ENCODE data around the gene RPUSD3. TPM values are rescaled to one million over a fixed set of nuclear protein-coding genes. Genes with fewer than 3 reads are reported as not detected.

Gene RPUSD3
- total and polyA plus RNA-seq, 4 donors, result 14.4 to 22.7 (median 18.8) TPM

- 87% methylated on average over 4 of the region's 4 CpGs for WGBS
- Histone ChIP-seq H3K9me3 (ENCODE audit: control insufficient read depth in 4 of 4, low read length in 3 of 4) (no peaks in the 10 kb centered on the region), H3K4me3 (ENCODE audit: low read depth in 1 of 3, low read length in 3 of 3) (peak overlapping the region in 2 of 3 donors; percentile 72 to 74), H3K27me3 (ENCODE audit: control insufficient read depth in 4 of 4, insufficient read depth in 4 of 4, low read length in 3 of 4) (no peaks in the 10 kb centered on the region), H3K27ac (ENCODE audit: low read depth in 1 of 2, low read length in 2 of 2) (peak overlapping the region; percentile 80 to 82), H3K9ac (ENCODE audit: low read depth in 1 of 2, low read length in 2 of 2) (no peak overlapping the region), H3K36me3 (ENCODE audit: control insufficient read depth in 4 of 4, insufficient read depth in 3 of 4, low read depth in 1 of 4, low read length in 3 of 4) (peaks cover 8 to 28% (median 25%) of the 10 kb centered on the region in 4 donors), H3K4me1 (ENCODE audit: control insufficient read depth in 4 of 4, insufficient read depth in 4 of 4, low read length in 3 of 4) (peaks cover 0 to 13% (median 7%) of the 10 kb centered on the region in 4 donors)
- TF ChIP-seq SP1 (IDR thresholded peaks at IDR 0.05), result no peak
- TF ChIP-seq CTCF (IDR thresholded peaks at IDR 0.05; ENCODE audit: low read depth, low read length, missing input control), result no peak
- TF ChIP-seq NR2F2 (IDR thresholded peaks at IDR 0.05), result no peak
- TF ChIP-seq ATF3 (IDR thresholded peaks at IDR 0.05), result no peak
- no peak for TF ChIP-seq JUND (IDR thresholded peaks at IDR 0.05)
- no peak for TF ChIP-seq EGR1 (IDR thresholded peaks at IDR 0.05; ENCODE audit: low read depth in 2 of 2)
- TF ChIP-seq MAX (IDR thresholded peaks at IDR 0.05), result no peak
- no peak for TF ChIP-seq ZBTB33 (IDR thresholded peaks at IDR 0.05)
- no peak for TF ChIP-seq RAD21 (IDR thresholded peaks at IDR 0.05)
- no peak for TF ChIP-seq TAF1 (conservative IDR thresholded peaks at IDR 0.05)
- TF ChIP-seq FOXA1 (IDR thresholded peaks at IDR 0.05), result no peak
- no peak for TF ChIP-seq GABPA (IDR thresholded peaks at IDR 0.05 in 1 of 2, conservative IDR thresholded peaks at IDR 0.05 in 1 of 2)
- no peak for TF ChIP-seq FOXA2 (IDR thresholded peaks at IDR 0.05)
- no peak for DNase-seq (ENCODE audit: low spot score)
These were observed 34.6 kb downstream of the RPUSD3 start for GRCh38 chr3:9809239-9809614.

- no peak overlapping the region for H3K4me3 ChIP-seq (ENCODE audit: low read depth in 1 of 3, low read length in 3 of 3)
- H3K27me3 ChIP-seq (ENCODE audit: control insufficient read depth in 4 of 4, insufficient read depth in 4 of 4, low read length in 3 of 4), result no peaks in the 10 kb centered on the region
- H3K36me3 ChIP-seq (ENCODE audit: control insufficient read depth in 4 of 4, insufficient read depth in 3 of 4, low read depth in 1 of 4, low read length in 3 of 4), result peaks cover 10 to 36% (median 33%) of the 10 kb centered on the region in 4 donors
- WGBS, result 79% methylated on average over 7 of the region's 7 CpGs
- peaks cover 0 to 13% (median 7%) of the 10 kb centered on the region in 4 donors for H3K4me1 ChIP-seq (ENCODE audit: control insufficient read depth in 4 of 4, insufficient read depth in 4 of 4, low read length in 3 of 4)
- no peaks in the 10 kb centered on the region for H3K9me3 ChIP-seq (ENCODE audit: control insufficient read depth in 4 of 4, low read length in 3 of 4)
- TF ChIP-seq RXRA (IDR thresholded peaks at IDR 0.05) (no peak), RAD21 (IDR thresholded peaks at IDR 0.05) (peak in 1 of 2 donors; percentile 32)
- no peak for DNase-seq (ENCODE audit: low spot score)
- H3K9ac ChIP-seq (ENCODE audit: low read depth in 1 of 2, low read length in 2 of 2), result no peak overlapping the region
- H3K27ac ChIP-seq (ENCODE audit: low read depth in 1 of 2, low read length in 2 of 2), result peak overlapping the region in 1 of 2 donors; percentile 82
These were observed 35.3 kb downstream of the RPUSD3 start for GRCh38 chr3:9808345-9809037.

GRCh38 chr3:9807981-9808344 lies 35.8 kb downstream of the RPUSD3 start:
- Histone ChIP-seq H3K4me1 (ENCODE audit: control insufficient read depth in 4 of 4, insufficient read depth in 4 of 4, low read length in 3 of 4) (peaks cover 0 to 13% (median 7%) of the 10 kb centered on the region in 4 donors), H3K36me3 (ENCODE audit: control insufficient read depth in 4 of 4, insufficient read depth in 3 of 4, low read depth in 1 of 4, low read length in 3 of 4) (peaks cover 13 to 41% (median 38%) of the 10 kb centered on the region in 4 donors), H3K9ac (ENCODE audit: low read depth in 1 of 2, low read length in 2 of 2) (no peak overlapping the region), H3K27me3 (ENCODE audit: control insufficient read depth in 4 of 4, insufficient read depth in 4 of 4, low read length in 3 of 4) (no peaks in the 10 kb centered on the region), H3K4me3 (ENCODE audit: low read depth in 1 of 3, low read length in 3 of 3) (no peak overlapping the region), H3K9me3 (ENCODE audit: control insufficient read depth in 4 of 4, low read length in 3 of 4) (no peaks in the 10 kb centered on the region), H3K27ac (ENCODE audit: low read depth in 1 of 2, low read length in 2 of 2) (no peak overlapping the region)
- no peak for DNase-seq (ENCODE audit: low spot score)
- WGBS, result 97% methylated on average over 2 of the region's 2 CpGs
- no peak for TF ChIP-seq FOXA1 (IDR thresholded peaks at IDR 0.05)
- no peak for TF ChIP-seq HNF4A (conservative IDR thresholded peaks at IDR 0.05)
- no peak for TF ChIP-seq NR2F2 (IDR thresholded peaks at IDR 0.05)
- no peak for TF ChIP-seq ATF3 (IDR thresholded peaks at IDR 0.05)
- TF ChIP-seq CTCF (IDR thresholded peaks at IDR 0.05; ENCODE audit: low read depth, low read length, missing input control), result no peak
- TF ChIP-seq RAD21 (IDR thresholded peaks at IDR 0.05), result no peak
- no peak for TF ChIP-seq JUND (IDR thresholded peaks at IDR 0.05)
- TF ChIP-seq FOXA2 (IDR thresholded peaks at IDR 0.05), result no peak
- TF ChIP-seq GABPA (IDR thresholded peaks at IDR 0.05 in 1 of 2, conservative IDR thresholded peaks at IDR 0.05 in 1 of 2), result no peak
- TF ChIP-seq RXRA (IDR thresholded peaks at IDR 0.05), result no peak
- no peak for TF ChIP-seq TAF1 (conservative IDR thresholded peaks at IDR 0.05)
- no peak for TF ChIP-seq EGR1 (IDR thresholded peaks at IDR 0.05; ENCODE audit: low read depth in 2 of 2)
